HEK293 (cell line): ENCODE measurements around the gene LGALS1.

Experiments
- CTCF ChIA-PET: fragments of 350-600 bp; formaldehyde crosslinking; extraction: SDS; loops from one replicate; lab custom pipeline; 2021; ENCODE audit warnings: antibody characterized with exemption; lab: Yijun Ruan, JAX
- POLR2A ChIA-PET: fragments of 300-600 bp; formaldehyde crosslinking; extraction: SDS; loops from one replicate; lab custom pipeline; 2020; ENCODE audit warnings: antibody characterized with exemption, inconsistent platforms; lab: Yijun Ruan, JAX
- H3K27ac ChIP-seq: fragments of 200-500 bp; sonication (Bioruptor generic); 2 replicates; pipeline ENCODE4 v1.5.1; 2014; ENCODE audit warnings: low read depth, low read length, control low read depth, inconsistent platforms; ENCODE audit errors: extremely low read depth
- H3K36me3 ChIP-seq, 2 experiments: fragments of 200-500 bp in 1 of 2; sonication (Bioruptor generic) in 1 of 2; 1 replicate in 1 of 2; 2 replicates in 1 of 2; pipeline ENCODE4 v1.5.1; 2014 to 2017; ENCODE audit warnings: inconsistent platforms in 2 of 2, low read length in 2 of 2; ENCODE audit not compliant: control insufficient read depth in 2 of 2, insufficient read depth in 1 of 2
- H3K4me1 ChIP-seq: fragments of 200-500 bp; sonication (Bioruptor generic); 2 replicates; pipeline ENCODE4 v1.5.1; 2014; ENCODE audit warnings: mild to moderate bottlenecking, low read length, inconsistent platforms; ENCODE audit not compliant: control insufficient read depth, insufficient read depth
- H3K4me3 ChIP-seq: 2 replicates; pipeline ENCODE4 v1.5.1; 2011; ENCODE audit warnings: low read depth, mild to moderate bottlenecking, control low read depth, low read length, moderate library complexity
- H3K9me3 ChIP-seq: fragments of 200-500 bp; sonication (Bioruptor generic); 2 replicates; pipeline ENCODE4 v1.5.1; 2014; ENCODE audit warnings: low read depth, low read length, inconsistent platforms; ENCODE audit not compliant: control insufficient read depth, insufficient read depth
- SALL2 ChIP-seq: fragments of 450-650 bp; formaldehyde crosslinking; IDR thresholded peaks from 2 replicates; pipeline ENCODE4 v1.5.0; 2017; ENCODE audit warnings: missing biosample characterization, mild to moderate bottlenecking, missing genetic modification characterization, borderline replicate concordance
- SP3 ChIP-seq: fragments of 450-650 bp; formaldehyde crosslinking; IDR thresholded peaks from 2 replicates; pipeline ENCODE4 v1.5.1; 2016; ENCODE audit warnings: missing biosample characterization, missing genetic modification characterization
- WT1 ChIP-seq: fragments of 450-650 bp; formaldehyde crosslinking; IDR thresholded peaks from 2 replicates; pipeline ENCODE4 v1.5.1; 2016; ENCODE audit warnings: missing biosample characterization, missing genetic modification characterization
- ZNF112 ChIP-seq: fragments of 450-650 bp; formaldehyde crosslinking; IDR thresholded peaks from 2 replicates; pipeline ENCODE4 v1.5.0; 2017; ENCODE audit warnings: missing biosample characterization, missing genetic modification characterization
- ZNF133 ChIP-seq: fragments of 450-650 bp; formaldehyde crosslinking; IDR thresholded peaks from 2 replicates; pipeline ENCODE4 v1.5.1; 2016; ENCODE audit warnings: missing biosample characterization, missing genetic modification characterization
- ZNF138 ChIP-seq: fragments of 450-650 bp; formaldehyde crosslinking; IDR thresholded peaks from 2 replicates; pipeline ENCODE4 v1.5.1; 2016; ENCODE audit warnings: missing biosample characterization, missing genetic modification characterization, borderline replicate concordance
- ZNF140 ChIP-seq: fragments of 450-650 bp; formaldehyde crosslinking; IDR thresholded peaks from 2 replicates; pipeline ENCODE4 v1.5.1; 2016; ENCODE audit warnings: missing biosample characterization, missing genetic modification characterization
- ZNF155 ChIP-seq: fragments of 450-650 bp; formaldehyde crosslinking; IDR thresholded peaks from 2 replicates; pipeline ENCODE4 v1.5.1; 2016; ENCODE audit warnings: missing biosample characterization, missing genetic modification characterization
- ZNF19 ChIP-seq: fragments of 450-650 bp; formaldehyde crosslinking; IDR thresholded peaks from 2 replicates; pipeline ENCODE4; 2016; ENCODE audit warnings: missing biosample characterization, missing genetic modification characterization, low read depth
- ZNF473 ChIP-seq: fragments of 450-650 bp; formaldehyde crosslinking; IDR thresholded peaks from 2 replicates; pipeline ENCODE4 v1.5.1; 2017; ENCODE audit warnings: missing biosample characterization, missing genetic modification characterization
- ZNF677 ChIP-seq: fragments of 450-650 bp; IDR thresholded peaks from 2 replicates; pipeline ENCODE4 v1.5.0; 2018; ENCODE audit warnings: missing biosample characterization, mild to moderate bottlenecking, missing genetic modification characterization, moderate library complexity
- ZNF830 ChIP-seq: fragments of 450-650 bp; IDR thresholded peaks from 2 replicates; pipeline ENCODE4 v1.5.0; 2018; ENCODE audit warnings: missing biosample characterization, missing genetic modification characterization, low read depth, mild to moderate bottlenecking, moderate library complexity
- TF ChIP-seq, protein P1 (sequence below): fragments of 450-650 bp; formaldehyde crosslinking; IDR thresholded peaks from 2 replicates; pipeline ENCODE4 v1.5.1; 2016; ENCODE audit warnings: missing biosample characterization, missing genetic modification characterization, low read depth
- TF ChIP-seq, protein P2 (sequence below): fragments of 450-650 bp; formaldehyde crosslinking; IDR thresholded peaks from 2 replicates; pipeline ENCODE4 v1.5.1; 2017; ENCODE audit warnings: missing biosample characterization, missing genetic modification characterization
- TF ChIP-seq, protein P3 (sequence below): fragments of 450-650 bp; formaldehyde crosslinking; IDR thresholded peaks from 2 replicates; pipeline ENCODE4 v1.5.1; 2016; ENCODE audit warnings: missing biosample characterization, missing genetic modification characterization
- TF ChIP-seq, protein P4 (sequence below): fragments of 450-650 bp; formaldehyde crosslinking; IDR thresholded peaks from 2 replicates; pipeline ENCODE4 v1.5.1; 2016; ENCODE audit warnings: missing biosample characterization, missing genetic modification characterization
- TF ChIP-seq, protein P5 (sequence below): fragments of 450-650 bp; formaldehyde crosslinking; IDR thresholded peaks from 2 replicates; pipeline ENCODE4 v1.5.1; 2016; ENCODE audit warnings: missing biosample characterization, missing genetic modification characterization

The LGALS1 gene

DNA sequence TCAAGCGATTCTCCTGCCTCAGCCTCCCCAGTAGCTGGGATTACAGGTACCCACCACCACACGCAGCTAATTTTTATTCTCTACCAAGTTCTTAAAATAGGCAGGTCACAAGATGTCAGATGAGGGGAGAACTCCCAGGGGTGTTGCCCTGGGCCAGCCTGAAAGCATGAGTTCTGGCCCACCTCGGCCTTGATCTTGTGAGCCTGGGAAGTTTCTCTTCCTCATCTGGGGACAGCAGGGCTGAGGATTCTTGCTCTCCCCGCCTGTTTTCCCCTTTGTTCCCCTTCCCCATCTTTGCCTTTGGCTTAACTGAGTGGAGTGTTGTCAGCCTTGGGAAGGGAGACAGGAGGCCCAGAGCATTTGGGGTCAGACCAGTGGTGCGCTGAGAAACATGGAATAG is 13.4 kb upstream of the LGALS1 start:
- H3K4me3 ChIP-seq, result no peak overlapping the region
- no peak overlapping the region; the same call in 1 of the 2 replicates for H3K27ac ChIP-seq
- H3K4me1 ChIP-seq, result peaks cover 12% of the 10 kb centered on the region
- TF ChIP-seq, protein P1, sequence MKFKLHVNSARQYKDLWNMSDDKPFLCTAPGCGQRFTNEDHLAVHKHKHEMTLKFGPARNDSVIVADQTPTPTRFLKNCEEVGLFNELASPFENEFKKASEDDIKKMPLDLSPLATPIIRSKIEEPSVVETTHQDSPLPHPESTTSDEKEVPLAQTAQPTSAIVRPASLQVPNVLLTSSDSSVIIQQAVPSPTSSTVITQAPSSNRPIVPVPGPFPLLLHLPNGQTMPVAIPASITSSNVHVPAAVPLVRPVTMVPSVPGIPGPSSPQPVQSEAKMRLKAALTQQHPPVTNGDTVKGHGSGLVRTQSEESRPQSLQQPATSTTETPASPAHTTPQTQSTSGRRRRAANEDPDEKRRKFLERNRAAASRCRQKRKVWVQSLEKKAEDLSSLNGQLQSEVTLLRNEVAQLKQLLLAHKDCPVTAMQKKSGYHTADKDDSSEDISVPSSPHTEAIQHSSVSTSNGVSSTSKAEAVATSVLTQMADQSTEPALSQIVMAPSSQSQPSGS (tag by site-specific recombination), result no peak
- no peak for TF ChIP-seq ZNF19 (tag by site-specific recombination)
- no peak for TF ChIP-seq ZNF112 (tag by site-specific recombination)
- TF ChIP-seq, protein P2, sequence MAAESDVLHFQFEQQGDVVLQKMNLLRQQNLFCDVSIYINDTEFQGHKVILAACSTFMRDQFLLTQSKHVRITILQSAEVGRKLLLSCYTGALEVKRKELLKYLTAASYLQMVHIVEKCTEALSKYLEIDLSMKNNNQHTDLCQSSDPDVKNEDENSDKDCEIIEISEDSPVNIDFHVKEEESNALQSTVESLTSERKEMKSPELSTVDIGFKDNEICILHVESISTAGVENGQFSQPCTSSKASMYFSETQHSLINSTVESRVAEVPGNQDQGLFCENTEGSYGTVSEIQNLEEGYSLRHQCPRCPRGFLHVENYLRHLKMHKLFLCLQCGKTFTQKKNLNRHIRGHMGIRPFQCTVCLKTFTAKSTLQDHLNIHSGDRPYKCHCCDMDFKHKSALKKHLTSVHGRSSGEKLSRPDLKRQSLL (tag by site-specific recombination), result no peak
- CTCF ChIA-PET, result interaction anchor here (0.6 to 7.0 kb wide), 10 partner anchors 8 to 250 kb away, joined by 3 to 138 read pairs (median 14); partner anchors contain the start of gene LGALS1
- H3K9me3 ChIP-seq, result no peaks in the 10 kb centered on the region
- H3K36me3 ChIP-seq, result peaks cover 5 to 33% of the 10 kb centered on the region in 2 experiments; a peak in 2 of 3 replicates
- POLR2A ChIA-PET, result interaction anchor here (0.6 to 6.5 kb wide), 9 partner anchors 9 to 463 kb away, joined by 3 to 85 read pairs (median 8); partner anchors contain the start of genes GGA1, LGALS1, NOL12 and SH3BP1

DNA sequence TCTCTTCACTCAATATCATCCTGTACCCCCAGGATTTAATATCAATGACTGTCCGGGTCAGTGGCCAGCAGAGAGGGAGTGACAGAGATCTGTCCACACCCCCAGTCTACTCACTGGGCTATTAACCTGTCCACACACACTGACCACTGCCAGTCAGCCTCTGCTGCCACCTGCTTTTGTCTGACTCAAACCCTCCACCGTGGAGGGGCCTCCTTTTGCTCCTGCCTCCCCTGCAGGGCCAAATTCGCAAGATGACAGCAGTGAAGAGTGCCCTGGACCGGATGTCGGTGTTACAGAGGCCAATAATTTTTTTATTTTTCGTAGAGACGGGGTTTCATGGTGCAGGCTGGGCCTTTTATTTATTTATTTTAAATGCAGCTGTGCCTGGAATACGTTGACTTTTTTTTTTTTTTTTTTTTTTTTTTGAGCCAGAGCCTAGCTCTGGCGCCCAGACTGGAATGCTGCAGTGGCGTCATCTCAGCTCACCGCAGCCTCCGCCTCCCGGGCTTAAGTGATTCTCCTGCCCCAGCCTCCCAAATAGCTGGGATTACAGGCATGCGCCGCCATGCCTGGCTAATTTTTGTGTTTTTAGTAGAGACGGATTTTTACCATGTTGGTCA is 11.8 kb upstream of the LGALS1 start:
- CTCF ChIA-PET, result interaction anchor here (0.6 to 7.0 kb wide), 8 partner anchors 11 to 1160 kb away, joined by 3 to 87 read pairs (median 8); partner anchors contain the start of gene LGALS1
- TF ChIP-seq ZNF155 (tag by site-specific recombination) (no peak), ZNF133 (no peak), ZNF138 (tag by site-specific recombination) (no peak), ZNF677 (tag by site-specific recombination) (no peak), SP3 (tag by site-specific recombination) (no peak), ZNF140 (no peak), SALL2 (no peak), ZNF830 (tag by site-specific recombination) (no peak), ZNF473 (tag by site-specific recombination) (no peak), WT1 (no peak)
- TF ChIP-seq, protein P3, sequence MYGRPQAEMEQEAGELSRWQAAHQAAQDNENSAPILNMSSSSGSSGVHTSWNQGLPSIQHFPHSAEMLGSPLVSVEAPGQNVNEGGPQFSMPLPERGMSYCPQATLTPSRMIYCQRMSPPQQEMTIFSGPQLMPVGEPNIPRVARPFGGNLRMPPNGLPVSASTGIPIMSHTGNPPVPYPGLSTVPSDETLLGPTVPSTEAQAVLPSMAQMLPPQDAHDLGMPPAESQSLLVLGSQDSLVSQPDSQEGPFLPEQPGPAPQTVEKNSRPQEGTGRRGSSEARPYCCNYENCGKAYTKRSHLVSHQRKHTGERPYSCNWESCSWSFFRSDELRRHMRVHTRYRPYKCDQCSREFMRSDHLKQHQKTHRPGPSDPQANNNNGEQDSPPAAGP (tag by site-specific recombination), result no peak
- TF ChIP-seq, protein P4, sequence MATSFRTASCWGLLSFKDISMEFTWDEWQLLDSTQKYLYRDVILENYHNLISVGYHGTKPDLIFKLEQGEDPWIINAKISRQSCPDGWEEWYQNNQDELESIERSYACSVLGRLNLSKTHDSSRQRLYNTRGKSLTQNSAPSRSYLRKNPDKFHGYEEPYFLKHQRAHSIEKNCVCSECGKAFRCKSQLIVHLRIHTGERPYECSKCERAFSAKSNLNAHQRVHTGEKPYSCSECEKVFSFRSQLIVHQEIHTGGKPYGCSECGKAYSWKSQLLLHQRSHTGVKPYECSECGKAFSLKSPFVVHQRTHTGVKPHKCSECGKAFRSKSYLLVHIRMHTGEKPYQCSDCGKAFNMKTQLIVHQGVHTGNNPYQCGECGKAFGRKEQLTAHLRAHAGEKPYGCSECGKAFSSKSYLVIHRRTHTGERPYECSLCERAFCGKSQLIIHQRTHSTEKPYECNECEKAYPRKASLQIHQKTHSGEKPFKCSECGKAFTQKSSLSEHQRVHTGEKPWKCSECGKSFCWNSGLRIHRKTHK (tag by site-specific recombination), result no peak
- TF ChIP-seq, protein P5, sequence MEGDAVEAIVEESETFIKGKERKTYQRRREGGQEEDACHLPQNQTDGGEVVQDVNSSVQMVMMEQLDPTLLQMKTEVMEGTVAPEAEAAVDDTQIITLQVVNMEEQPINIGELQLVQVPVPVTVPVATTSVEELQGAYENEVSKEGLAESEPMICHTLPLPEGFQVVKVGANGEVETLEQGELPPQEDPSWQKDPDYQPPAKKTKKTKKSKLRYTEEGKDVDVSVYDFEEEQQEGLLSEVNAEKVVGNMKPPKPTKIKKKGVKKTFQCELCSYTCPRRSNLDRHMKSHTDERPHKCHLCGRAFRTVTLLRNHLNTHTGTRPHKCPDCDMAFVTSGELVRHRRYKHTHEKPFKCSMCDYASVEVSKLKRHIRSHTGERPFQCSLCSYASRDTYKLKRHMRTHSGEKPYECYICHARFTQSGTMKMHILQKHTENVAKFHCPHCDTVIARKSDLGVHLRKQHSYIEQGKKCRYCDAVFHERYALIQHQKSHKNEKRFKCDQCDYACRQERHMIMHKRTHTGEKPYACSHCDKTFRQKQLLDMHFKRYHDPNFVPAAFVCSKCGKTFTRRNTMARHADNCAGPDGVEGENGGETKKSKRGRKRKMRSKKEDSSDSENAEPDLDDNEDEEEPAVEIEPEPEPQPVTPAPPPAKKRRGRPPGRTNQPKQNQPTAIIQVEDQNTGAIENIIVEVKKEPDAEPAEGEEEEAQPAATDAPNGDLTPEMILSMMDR, result no peak

More for the DNA sequence above, 11.8 kb upstream of the LGALS1 start:
- H3K27ac ChIP-seq, result no peak overlapping the region
- H3K4me1 ChIP-seq, result peaks cover 12% of the 10 kb centered on the region
- no peak overlapping the region for H3K4me3 ChIP-seq
- H3K36me3 ChIP-seq, result peaks cover 11 to 36% of the 10 kb centered on the region in 2 experiments; a peak in 2 of 3 replicates
- POLR2A ChIA-PET, result interaction anchor here (0.6 to 1.0 kb wide), 4 partner anchors 11 to 1820 kb away, joined by 3 to 6 read pairs (median 4); partner anchors contain the start of gene LGALS1
- H3K9me3 ChIP-seq, result no peaks in the 10 kb centered on the region
